NCI-H1417 treated with DMSO at 0.1 percent for 48 hours (cell line): Measurements from ENCODE around the gene CCDC86.

Source experiments
- DNase-seq: peaks from one replicate; lab custom pipeline; 2025; lab: John Stamatoyannopoulos, UW

Gene CCDC86

GRCh38 chr11:60891103-60891741, 49.3 kb downstream of the CCDC86 start:
- DNase-seq = no peak

GRCh38 chr11:60895687-60896086, 53.8 kb downstream of the CCDC86 start:
- no peak for DNase-seq

- no peak for DNase-seq
Measured at GRCh38 chr11:60897496-60897895, 55.6 kb downstream of the CCDC86 start.

GRCh38 chr11:60899046-60899936, 57.4 kb downstream of the CCDC86 start:
- no peak for DNase-seq

- DNase-seq = no peak
Measured at GRCh38 chr11:60899977-60900376, 58.1 kb downstream of the CCDC86 start.
